Hematopoietic multipotent progenitor cell treated with erythropoietin and hydrocortisone succinate and interleukin-3 and kit ligand, for 17 days (in vitro differentiated cells): ENCODE measurements around the gene CEACAM16.
"Not testable (repeated sequence)": the region's sequence is repeated elsewhere in the genome, so short reads cannot be mapped to it uniquely, and the experiment has no call there.

Experiments used
- DNase-seq: peaks from one replicate; pipeline ENCODE4 v3.0.0-alpha.2; 2015; ENCODE audit warnings: low spot score

CEACAM16 gene

GRCh38 chr19:44698492-44699201 lies at the start of gene CEACAM16:
Gene CEACAM16, plus strand, starts transcription at chr19:44699151. Its CDS starts 2,306 bp downstream, at chr19:44701457.
- no peak for DNase-seq

DNA sequence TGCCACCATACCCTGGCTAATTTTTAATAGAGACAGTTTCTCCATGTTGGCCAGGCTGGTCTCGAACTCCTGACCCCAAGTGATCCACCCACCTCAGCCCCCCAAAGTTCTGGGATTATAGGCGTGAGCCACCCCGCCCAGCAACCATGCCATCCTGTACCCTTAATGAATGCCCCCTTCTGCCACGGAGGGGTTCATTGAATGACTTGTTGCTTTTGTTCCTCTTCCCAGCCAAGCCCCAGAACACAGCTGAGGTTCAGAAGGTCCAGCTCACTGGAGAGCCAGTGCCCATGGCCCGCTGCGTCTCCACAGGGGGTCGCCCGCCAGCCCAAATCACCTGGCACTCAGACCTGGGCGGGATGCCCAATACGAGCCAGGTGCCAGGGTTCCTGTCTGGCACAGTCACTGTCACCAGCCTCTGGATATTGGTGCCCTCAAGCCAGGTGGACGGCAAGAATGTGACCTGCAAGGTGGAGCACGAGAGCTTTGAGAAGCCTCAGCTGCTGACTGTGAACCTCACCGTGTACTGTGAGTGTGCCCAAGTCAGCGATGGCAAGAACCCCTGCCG lies 49.3 kb upstream of the CEACAM16 start:
- DNase-seq, result no peak

GRCh38 chr19:44653343-44653742 lies 45.6 kb upstream of the CEACAM16 start:
- no peak for DNase-seq

DNA sequence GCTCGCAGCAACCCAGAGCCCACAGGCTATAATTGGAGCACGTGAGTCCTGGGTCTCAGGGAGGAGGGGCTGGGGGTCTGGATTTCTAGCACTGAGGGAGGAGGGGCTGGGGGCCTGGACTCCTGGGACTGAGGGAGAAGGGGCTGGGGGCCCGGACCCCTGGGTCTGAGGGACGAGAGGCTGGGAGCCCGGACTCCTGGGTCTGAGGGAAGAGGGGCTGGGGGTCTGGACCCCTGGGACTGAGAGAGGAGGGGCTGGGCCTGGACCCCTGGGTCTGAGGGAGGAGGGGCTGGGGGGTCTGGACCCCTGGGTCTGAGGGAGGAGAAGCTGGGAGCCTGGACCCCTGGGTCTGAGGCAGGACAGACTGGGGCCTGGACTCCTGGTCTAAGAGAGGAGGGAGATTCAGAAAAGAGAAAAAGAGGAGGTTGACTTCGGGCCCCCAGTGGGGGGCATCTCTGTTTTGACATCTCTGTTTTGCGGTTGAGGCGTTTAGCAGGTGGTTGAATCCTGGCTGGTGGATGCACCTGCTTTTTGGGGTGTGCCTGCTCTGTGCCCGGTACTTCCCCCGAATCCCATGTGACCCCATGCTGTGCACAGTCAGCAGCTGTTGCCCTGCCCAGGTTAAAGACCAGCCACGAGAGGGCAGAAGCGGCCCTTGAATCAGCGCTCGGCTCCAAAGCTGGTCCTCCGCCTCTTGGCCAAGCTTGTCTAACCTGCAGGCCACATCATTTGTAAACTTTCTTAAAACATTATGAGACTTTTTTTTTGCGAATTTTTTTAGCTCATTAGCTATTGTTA lies 44.8 kb upstream of the CEACAM16 start:
- no peak for DNase-seq

DNA sequence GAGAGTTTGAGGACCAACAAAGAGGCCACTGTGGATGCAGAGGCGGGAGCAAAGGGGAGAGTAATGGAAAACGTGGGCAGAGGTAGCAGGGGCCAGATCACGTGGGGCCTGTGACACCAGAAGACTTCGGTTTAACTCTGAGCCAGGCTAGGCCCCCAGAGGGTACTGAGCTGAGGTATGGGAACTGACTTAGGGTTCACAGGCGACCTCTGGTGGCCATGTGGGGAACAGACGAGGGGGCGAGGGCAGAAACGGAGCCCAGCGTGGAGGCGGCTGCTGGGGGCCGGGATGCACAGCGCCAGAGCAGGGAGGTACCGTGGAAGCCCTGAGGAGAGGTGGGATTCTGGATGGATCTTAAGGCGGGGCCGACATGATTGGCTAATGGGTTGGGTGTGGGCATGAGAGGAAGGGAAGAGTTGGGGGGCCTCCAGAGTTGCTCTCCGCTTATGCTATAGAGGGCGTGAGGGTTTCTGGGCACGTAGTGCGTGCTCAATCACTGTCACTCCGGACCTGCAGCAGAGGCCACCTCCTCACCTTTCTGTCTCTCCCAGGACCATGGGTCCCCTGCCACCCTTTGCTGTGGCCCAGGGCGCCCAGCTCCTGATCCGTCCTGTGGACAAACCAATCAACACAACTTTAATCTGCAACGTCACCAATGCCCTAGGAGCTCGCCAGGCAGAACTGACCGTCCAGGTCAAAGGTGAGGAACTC lies 41.6 kb upstream of the CEACAM16 start:
- DNase-seq, result peak; percentile 41

DNA sequence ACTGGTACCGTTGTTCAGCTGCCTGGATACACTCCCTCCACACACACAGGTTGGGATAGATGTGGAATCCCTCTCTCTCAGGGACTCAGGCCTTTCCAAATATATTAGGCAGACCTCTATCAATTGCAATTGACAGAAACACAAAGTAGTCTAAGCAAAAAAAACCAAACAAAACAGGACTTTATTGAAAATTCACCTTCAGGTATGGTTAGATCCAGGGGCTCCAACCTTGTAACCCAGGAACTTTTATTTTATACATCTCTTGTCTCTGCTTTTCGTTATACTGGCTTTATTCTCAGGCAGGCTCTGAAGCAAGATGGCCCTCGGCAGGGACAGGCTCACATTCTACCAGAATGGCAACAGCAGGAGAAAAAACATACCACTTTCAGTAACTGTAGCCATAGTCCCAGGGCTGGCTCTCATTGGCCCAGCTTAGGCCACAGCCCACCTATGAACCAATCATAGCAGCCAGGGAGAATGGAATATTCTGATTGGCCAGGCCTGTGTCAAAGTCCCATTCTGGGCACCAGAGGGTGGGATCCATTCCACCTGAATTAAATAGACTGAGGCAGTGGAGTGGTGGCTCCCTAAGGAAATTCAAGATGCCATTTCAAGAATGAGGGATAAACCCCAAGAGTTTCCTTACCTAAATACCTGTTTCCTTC lies 40.8 kb upstream of the CEACAM16 start:
- DNase-seq, result no peak

- no peak for DNase-seq
Measured at GRCh38 chr19:44660081-44660480, 38.9 kb upstream of the CEACAM16 start.

- DNase-seq, result no peak
Measured at GRCh38 chr19:44661205-44661604, 37.7 kb upstream of the CEACAM16 start.

GRCh38 chr19:44661904-44662303 lies 37.0 kb upstream of the CEACAM16 start:
- DNase-seq, result no peak

GRCh38 chr19:44662691-44663385 lies 36.1 kb upstream of the CEACAM16 start:
- no peak for DNase-seq

DNA sequence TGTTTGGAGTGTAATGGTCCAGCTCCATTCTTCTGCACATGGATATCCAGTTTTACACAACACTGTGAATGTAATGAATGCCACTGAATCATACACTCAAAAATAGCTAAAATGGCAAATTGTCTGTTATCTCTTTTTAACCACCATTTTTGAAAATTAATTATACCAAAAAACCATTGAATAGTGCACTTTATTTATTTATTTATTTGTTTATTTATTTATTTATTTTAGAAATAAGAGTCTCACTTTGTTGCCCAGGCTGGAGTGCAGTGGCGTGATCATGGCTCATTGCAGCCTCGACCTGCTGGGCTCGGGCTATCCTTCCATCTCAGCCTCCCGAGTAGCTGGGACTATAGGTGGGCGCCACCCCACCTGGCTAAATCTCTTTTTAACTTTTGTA lies 35.0 kb upstream of the CEACAM16 start:
- no peak for DNase-seq

DNA sequence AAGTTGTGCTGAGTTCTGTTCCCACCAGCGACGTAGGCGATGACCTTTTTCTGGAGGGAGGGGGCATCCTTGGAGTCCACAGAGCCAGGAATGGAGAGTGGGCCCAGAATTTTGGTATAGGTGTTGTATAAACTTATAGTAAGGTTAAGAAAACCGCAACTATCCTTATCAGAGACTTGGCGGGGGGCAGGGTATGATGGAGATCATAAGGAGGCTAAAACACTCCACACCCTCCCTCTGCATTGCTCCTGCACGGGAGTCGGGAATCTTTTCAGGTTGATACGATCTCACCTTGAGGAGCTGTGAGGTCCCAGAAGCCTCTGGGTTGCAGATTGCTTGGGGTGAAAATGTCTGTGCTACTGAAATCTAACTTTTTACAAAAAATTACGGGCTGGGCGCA lies 34.0 kb upstream of the CEACAM16 start:
- DNase-seq, result no peak

DNA sequence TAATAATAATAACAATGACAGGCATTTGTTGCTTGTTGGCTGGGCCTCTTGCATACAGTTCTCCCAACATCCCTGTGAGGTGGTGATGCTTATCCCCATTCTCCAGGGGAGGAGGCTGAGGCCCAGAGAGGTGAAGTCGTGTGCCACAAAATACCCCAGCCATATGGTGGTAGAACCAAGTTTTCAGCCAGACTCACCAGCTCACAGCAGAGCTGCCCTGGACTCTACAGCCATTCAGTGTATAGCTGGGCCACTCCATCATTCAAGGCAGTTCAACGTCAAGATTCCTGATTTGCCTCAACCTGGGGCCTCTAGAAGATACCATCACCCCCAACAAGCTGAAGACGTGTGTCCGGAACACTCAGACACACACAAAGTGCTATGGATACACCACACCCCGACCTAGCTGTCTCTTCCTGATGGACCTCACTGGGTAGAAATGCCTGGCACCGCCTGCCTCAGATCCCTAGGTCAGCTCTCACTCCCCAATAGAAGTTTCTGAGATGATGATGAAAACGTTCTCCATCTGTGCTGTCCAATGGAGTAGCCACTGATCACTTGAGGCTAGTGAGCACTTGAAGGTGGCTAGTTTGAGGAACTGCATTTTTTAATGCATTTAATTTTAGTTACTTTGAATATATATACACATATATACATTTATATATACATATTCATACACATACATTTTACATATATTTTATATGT lies 31.9 kb upstream of the CEACAM16 start:
- DNase-seq, result no peak

- no peak for DNase-seq
Measured at GRCh38 chr19:44668985-44669764, 29.8 kb upstream of the CEACAM16 start.

- not testable (repeated sequence) for DNase-seq
Measured at GRCh38 chr19:44670027-44670426, 28.9 kb upstream of the CEACAM16 start.

GRCh38 chr19:44671400-44671799 lies 27.6 kb upstream of the CEACAM16 start, which contains the start of gene CEACAM19:
Gene CEACAM19, plus strand, starts transcription at chr19:44671482. Its CDS starts 450 bp downstream, at chr19:44671932.
- no peak for DNase-seq

GRCh38 chr19:44672226-44672625 lies 26.7 kb upstream of the CEACAM16 start:
- DNase-seq, result no peak

DNA sequence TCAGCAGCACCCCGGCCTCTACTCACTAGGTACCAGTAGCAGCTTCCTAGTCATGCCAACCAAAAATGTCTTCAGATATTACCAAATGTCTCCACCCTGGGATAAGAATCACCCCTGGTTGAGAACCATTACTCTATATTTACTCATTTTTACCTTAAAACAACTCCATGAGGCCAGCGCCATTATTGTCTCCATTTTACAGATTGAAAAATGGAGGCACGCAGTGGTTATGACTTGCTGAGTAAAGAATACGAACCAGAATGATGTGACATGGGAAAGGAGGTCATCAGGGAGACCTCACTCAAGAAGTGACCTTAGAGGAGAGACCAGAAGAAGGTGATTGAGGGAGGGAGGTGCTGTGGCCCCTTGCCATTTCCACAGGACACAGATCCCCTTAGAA lies 25.4 kb upstream of the CEACAM16 start:
- DNase-seq, result no peak

DNA sequence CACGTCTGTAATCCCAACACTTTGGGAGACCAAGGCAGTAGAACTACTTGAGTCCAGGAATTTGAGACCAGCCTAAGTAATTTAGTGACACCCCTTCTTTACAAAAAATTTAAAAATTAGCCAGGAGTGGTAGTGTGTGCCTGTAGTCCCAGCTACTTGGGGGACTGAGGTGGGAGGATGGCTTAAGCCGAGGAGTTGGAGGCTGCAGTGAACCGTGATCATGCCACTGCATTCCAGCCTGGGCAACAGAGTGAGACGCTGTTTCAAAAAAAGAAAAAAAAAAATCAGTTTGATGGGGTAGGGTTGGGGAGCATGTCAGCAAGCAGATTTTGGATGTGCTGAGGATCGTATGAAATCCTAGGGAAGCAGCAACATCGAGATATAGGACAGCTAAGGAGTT lies 23.4 kb upstream of the CEACAM16 start:
- no peak for DNase-seq
